OCI-LY3 (cell line): ENCODE measurements around the gene PRSS37.

Experiments
- CTCF ChIP-seq: fragments of 200-600, 300-600 bp; sonication (generic); IDR thresholded peaks from 2 replicates; pipeline ENCODE4 v1.5.1; 2014; ENCODE audit warnings: antibody characterized with exemption, low read length, low read depth
- EZH2phosphoT487 ChIP-seq: fragments of 200-600 bp; shearing (Covaris generic); IDR thresholded peaks from 2 replicates; pipeline ENCODE4 v1.6.1; 2018; ENCODE audit warnings: antibody characterized with exemption, mixed run types, low read depth

GRCh38 chr7:141841385-141841784 lies at the start of gene PRSS37:
- TF ChIP-seq CTCF: no peak
- no peak for TF ChIP-seq EZH2phosphoT487
